ENCODE measurements around the gene MORN1. TPM values are rescaled to one million over a fixed set of nuclear protein-coding genes. Genes with fewer than 3 reads are reported as not detected.

Gene MORN1
- total and polyA plus RNA-seq, 2 experiments from 2014 or later: 4.8 to 11.1 TPM

- Histone ChIP-seq H3K4me1 (ENCODE audit: insufficient read depth) (no peaks in the 10 kb centered on the region), H3K4me3 (no peak overlapping the region), H2AFZ (no peak overlapping the region), H3K4me2 (no peak overlapping the region), H3K9me2 (ENCODE audit: insufficient read depth) (no peaks in the 10 kb centered on the region), H3F3A (replicated peaks; ENCODE audit: low read depth) (0 out of 2 replicates have a peak, but pooled peaks cover 3% of the 10 kb centered on the region), H3K27ac (ENCODE audit: low read depth) (no peak overlapping the region), H4K20me1 (replicated peaks; ENCODE audit: insufficient read depth) (no peaks in the 10 kb centered on the region), H3K36me3 (ENCODE audit: insufficient read depth) (no peaks in the 10 kb centered on the region), H3K79me2 (replicated peaks; ENCODE audit: insufficient read depth) (no peaks in the 10 kb centered on the region), H3K27me3 (ENCODE audit: insufficient read depth) (no peaks in the 10 kb centered on the region)
- Mint-ChIP-seq H3K27ac (no peak overlapping the region), H3K27me3 (ENCODE audit: insufficient read depth, low read depth, poor library complexity) (peaks cover 8% of the 10 kb centered on the region), H3K9me3 (peaks cover 3% of the 10 kb centered on the region; the same call in 1 of the 3 replicates), H3K4me3 (no peak overlapping the region), H3K4me1 (peaks cover 5% of the 10 kb centered on the region; the same call in 2 of the 3 replicates), H3K36me3 (ENCODE audit: low read depth) (no peaks in the 10 kb centered on the region; the same call in 2 of the 3 replicates)
- DNase-seq (ENCODE audit: low spot score) (no peak), ATAC-seq (no peak)
- TF ChIP-seq EZH2 (IDR thresholded peaks at IDR 0.05; ENCODE audit: low read depth, unreplicated experiment) (no peak), CTCF (conservative IDR thresholded peaks at IDR 0.05; ENCODE audit: low read depth in 2 of 2) (no peak), STAT1 (IDR thresholded peaks at IDR 0.05; ENCODE audit: unreplicated experiment) (no peak), EZH2phosphoT487 (IDR thresholded peaks at IDR 0.05; ENCODE audit: unreplicated experiment) (no peak), ZNF114 (CRISPR knock-in tag; IDR thresholded peaks at IDR 0.05) (no peak)
These were observed 45.9 kb downstream of the MORN1 start for GRCh38 chr1:2345297-2346075.

- Mint-ChIP-seq H3K4me1 (peaks cover 5% of the 10 kb centered on the region; the same call in 2 of the 3 replicates), H3K27ac (peak overlapping the region; percentile 62; the same call in 1 of the 2 replicates), H3K4me3 (no peak overlapping the region), H3K36me3 (ENCODE audit: low read depth) (no peaks in the 10 kb centered on the region; the same call in 2 of the 3 replicates), H3K27me3 (ENCODE audit: insufficient read depth, low read depth, poor library complexity) (peaks cover 11% of the 10 kb centered on the region), H3K9me3 (peaks cover 3% of the 10 kb centered on the region; the same call in 1 of the 3 replicates)
- Histone ChIP-seq H4K20me1 (replicated peaks; ENCODE audit: insufficient read depth) (no peaks in the 10 kb centered on the region), H3K9me2 (ENCODE audit: insufficient read depth) (no peaks in the 10 kb centered on the region), H3K4me3 (no peak overlapping the region), H3F3A (replicated peaks; ENCODE audit: low read depth) (0 out of 2 replicates have a peak, but pooled peaks cover 3% of the 10 kb centered on the region), H3K27me3 (ENCODE audit: insufficient read depth) (no peaks in the 10 kb centered on the region), H3K36me3 (ENCODE audit: insufficient read depth) (no peaks in the 10 kb centered on the region), H3K4me1 (ENCODE audit: insufficient read depth) (no peaks in the 10 kb centered on the region), H3K4me2 (no peak overlapping the region), H3K27ac (ENCODE audit: low read depth) (no peak overlapping the region), H2AFZ (no peak overlapping the region), H3K79me2 (replicated peaks; ENCODE audit: insufficient read depth) (no peaks in the 10 kb centered on the region)
- no peak for DNase-seq (ENCODE audit: low spot score)
- no peak for ATAC-seq
- TF ChIP-seq EZH2phosphoT487 (IDR thresholded peaks at IDR 0.05; ENCODE audit: unreplicated experiment) (no peak), CREB1 (CRISPR knock-in tag; IDR thresholded peaks at IDR 0.05; ENCODE audit: low read depth) (no peak), ETS1 (IDR thresholded peaks at IDR 0.05) (no peak), STAT1 (IDR thresholded peaks at IDR 0.05; ENCODE audit: unreplicated experiment) (no peak), NANOG (IDR thresholded peaks at IDR 0.05; ENCODE audit: borderline replicate concordance) (no peak), REST (IDR thresholded peaks at IDR 0.05; ENCODE audit: unreplicated experiment) (no peak), CTCF (conservative IDR thresholded peaks at IDR 0.05; ENCODE audit: low read depth in 2 of 2) (no peak), EZH2 (IDR thresholded peaks at IDR 0.05; ENCODE audit: low read depth, unreplicated experiment) (no peak)
These were observed 46.5 kb downstream of the MORN1 start for GRCh38 chr1:2344744-2345296.

Measured in GM23338 (cell line).